HG03565 (cell line): ENCODE data around the gene ATAD1.
"Not testable (repeated sequence)": the region's sequence is repeated elsewhere in the genome, so short reads cannot be mapped to it uniquely, and the experiment has no call there.

ENCODE experiments used
- ATAC-seq: cut with Tn5 transposase; IDR thresholded peaks from one replicate; pipeline ENCODE4 v1.9.1; 2021; ENCODE audit warnings: mild to moderate bottlenecking, moderate library complexity; ENCODE audit not compliant: unreplicated experiment

ATAD1 gene

DNA sequence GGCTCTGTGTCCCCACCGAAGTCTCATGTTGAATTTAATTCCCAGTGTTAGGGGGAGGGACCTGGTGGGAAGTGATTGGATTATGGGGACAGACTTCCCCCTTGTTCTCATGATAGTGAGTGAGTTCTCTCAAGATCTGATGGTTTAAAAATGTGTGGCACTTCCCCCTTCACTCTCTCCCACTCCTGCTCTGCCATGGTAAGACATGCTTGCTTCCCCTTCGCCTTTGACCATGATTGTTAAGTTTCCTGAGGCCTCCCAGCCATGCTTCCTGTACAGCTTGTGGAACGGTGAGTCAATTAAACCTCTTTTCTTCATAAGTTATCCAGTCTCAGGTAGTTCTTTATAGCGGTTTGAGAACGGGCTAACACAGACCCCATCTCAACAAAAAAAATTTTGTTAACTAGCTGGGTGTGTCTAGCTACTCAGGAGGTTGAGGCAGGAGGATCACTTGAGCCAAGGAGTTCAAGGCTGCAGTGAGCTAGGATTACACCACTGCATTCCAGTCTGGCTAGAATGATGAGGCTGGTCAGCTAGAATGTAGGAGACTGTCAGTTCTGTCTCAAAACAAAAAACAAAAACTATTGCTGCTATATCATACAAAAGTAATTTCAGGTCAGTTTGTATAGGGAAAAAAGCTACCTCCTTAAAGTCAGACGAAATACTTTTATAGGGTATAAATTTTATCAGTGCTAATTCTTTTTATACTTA lies 57.7 kb downstream of the ATAD1 start:
- no peak for ATAC-seq

- no peak for ATAC-seq
Measured at GRCh38 chr10:87759551-87759950, 58.5 kb downstream of the ATAD1 start.

- no peak for ATAC-seq
Measured at GRCh38 chr10:87757685-87758084, 60.3 kb downstream of the ATAD1 start.

- no peak for ATAC-seq
Measured at GRCh38 chr10:87753995-87754866, 63.8 kb downstream of the ATAD1 start.

DNA sequence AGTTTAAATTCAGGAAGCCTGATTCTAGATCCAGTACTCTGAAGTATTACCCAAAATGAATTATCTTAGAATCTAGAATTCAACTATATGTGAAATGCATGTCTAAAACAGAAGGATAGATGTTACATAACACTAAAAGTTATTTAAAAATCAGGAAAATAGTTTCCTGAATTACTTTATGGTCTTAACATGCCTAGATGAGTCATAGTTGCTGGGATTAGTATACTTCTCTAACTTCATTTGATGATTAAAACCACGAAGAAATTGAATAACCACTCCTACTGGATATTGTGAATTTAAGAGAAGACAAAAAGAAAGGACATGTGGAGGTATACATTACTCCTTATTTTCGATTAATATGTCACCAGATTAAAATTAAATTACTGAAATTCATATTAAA lies 65.5 kb downstream of the ATAD1 start:
- no peak for ATAC-seq

GRCh38 chr10:87751274-87751673 lies 66.8 kb downstream of the ATAD1 start:
- no peak for ATAC-seq

- ATAC-seq, result no peak
Measured at GRCh38 chr10:87750817-87751216, 67.2 kb downstream of the ATAD1 start.

GRCh38 chr10:87750001-87750671 lies 67.9 kb downstream of the ATAD1 start:
- ATAC-seq, result no peak

DNA sequence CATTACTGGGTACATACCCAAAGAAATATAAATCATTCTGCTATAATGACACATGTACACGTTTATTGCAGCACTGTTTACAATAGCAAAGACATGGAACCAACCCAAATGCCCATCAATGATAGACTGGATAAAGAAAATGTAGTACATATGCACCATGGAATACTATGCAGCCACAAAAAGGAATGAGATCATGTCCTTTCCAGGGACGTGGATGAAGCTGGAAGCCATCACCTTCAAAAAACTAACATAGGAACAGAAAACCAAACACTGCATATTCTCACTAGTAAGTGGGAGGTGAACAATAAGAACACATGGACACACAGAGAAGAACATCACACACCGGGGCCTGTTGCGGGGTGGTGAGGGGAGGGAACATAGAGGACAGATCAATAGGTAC lies 69.8 kb downstream of the ATAD1 start:
- ATAC-seq, result not testable (repeated sequence)

DNA sequence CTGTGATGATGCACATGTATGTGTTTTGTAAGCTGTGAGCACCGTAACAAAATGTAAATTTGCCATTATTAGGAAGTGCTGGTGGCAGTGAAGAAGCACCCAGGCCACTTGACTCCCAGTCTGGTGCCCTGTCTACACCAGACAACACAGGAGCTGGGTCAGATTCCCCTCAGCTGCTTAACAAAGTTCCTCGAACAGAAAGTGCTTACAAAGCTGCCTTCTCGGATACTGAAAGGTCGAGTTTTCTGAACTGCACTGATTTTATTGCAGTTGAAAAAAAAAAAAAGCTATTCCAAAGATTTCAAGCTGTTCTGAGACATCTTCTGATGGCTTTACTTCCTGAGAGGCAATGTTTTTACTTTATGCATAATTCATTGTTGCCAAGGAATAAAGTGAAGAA lies 71.1 kb downstream of the ATAD1 start:
- ATAC-seq, result no peak

DNA sequence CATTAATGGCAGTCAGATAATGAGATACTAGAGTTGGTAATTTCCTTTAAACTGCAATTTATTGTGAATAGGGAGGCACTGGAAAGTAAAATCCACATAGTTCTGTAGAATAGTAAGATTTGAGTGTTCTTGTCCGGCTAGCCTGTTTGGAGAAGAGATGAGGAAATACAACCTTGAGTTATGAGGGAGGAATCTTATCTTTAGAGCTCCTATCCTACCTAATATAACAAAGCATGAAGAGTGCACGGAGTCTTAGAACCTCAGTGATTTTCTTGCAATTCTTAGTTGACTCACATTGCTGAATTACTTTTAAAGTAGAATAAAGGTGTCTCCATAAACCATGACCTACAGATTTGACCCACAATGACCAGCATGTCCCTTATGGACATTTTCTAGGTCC lies 73.4 kb downstream of the ATAD1 start:
- ATAC-seq, result no peak

- ATAC-seq, result not testable (repeated sequence)
Measured at GRCh38 chr10:87742992-87743610, 74.9 kb downstream of the ATAD1 start.

DNA sequence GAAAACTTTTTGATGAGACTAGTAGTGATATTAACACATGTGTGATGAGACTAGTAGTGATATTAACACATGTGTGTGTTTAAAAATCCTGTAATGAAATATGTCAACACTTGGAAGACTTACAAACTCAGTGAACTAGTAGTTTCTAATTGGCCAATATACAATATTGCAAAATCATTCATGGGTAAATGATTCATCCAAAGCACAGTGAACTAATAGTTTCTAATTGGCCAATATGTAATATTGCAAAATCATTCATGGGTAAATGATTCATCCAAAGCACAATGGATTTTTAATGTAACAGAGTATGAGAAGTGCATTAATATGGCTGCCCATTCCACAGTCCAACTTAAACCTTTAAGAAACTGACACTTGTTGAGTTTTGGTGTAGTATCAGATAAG lies 77.8 kb downstream of the ATAD1 start:
- ATAC-seq, result no peak

- no peak for ATAC-seq
Measured at GRCh38 chr10:87739703-87740102, 78.3 kb downstream of the ATAD1 start.

GRCh38 chr10:87738253-87738652 lies 79.8 kb downstream of the ATAD1 start:
- not testable (repeated sequence) for ATAC-seq

GRCh38 chr10:87734987-87735827 lies 82.8 kb downstream of the ATAD1 start:
- ATAC-seq, result no peak

GRCh38 chr10:87733081-87733480 lies 84.9 kb downstream of the ATAD1 start:
- ATAC-seq, result no peak

- no peak for ATAC-seq
Measured at GRCh38 chr10:87729940-87730339, 88.1 kb downstream of the ATAD1 start.

DNA sequence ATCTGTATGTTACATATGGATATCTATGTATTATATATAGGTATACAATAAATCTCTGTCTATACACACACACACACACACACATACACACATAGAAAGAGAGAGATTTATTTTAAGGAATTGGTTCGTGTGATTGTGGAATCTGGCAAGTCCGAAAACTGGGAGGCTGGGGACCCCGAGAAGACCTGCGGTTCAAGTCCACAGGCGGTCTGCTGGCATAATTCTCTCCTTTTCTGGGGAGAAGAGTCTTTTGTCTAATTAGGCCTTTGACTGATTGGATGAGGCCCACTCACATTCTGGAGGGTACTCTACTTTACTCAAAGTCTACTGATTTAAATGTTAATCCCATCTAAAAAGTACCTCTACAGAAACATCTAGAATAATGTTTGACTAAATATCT lies 93.2 kb downstream of the ATAD1 start:
- ATAC-seq, result no peak

GRCh38 chr10:87723500-87723899 lies 94.5 kb downstream of the ATAD1 start:
- no peak for ATAC-seq
